Astrocyte of the spinal cord (primary cell): ENCODE results near the gene KDM6B.
A peak's percentile ranks its signal among the peaks of the same experiment; 100 is the strongest.

ENCODE experiments used
- DNase-seq: peaks from one replicate; pipeline ENCODE4 v3.0.0; 2011; ENCODE audit warnings: low read depth, low spot score
- H3K4me3 ChIP-seq: 2 replicates; pipeline ENCODE4 v1.5.1; 2011; ENCODE audit warnings: low read depth, mild to moderate bottlenecking, low read length, moderate library complexity
- CTCF ChIP-seq: IDR thresholded peaks from 2 replicates; pipeline ENCODE4 v1.5.1; 2012; ENCODE audit warnings: low read depth, mild to moderate bottlenecking, low read length, inconsistent platforms
- in situ Hi-C: cut with HindIII; loops from 2 replicates; pipeline ENCODE4 v1.10.0; 2017; ENCODE audit warnings: low sequenced_read_pairs

The KDM6B gene

GRCh38 chr17:7833795-7834541, at the start of gene KDM6B:
KDM6B (plus strand) TSS chr17:7834217; CDS start chr17:7845555, 11,338 bp downstream.
- TF ChIP-seq CTCF = no peak
- in situ Hi-C loops = no loop called here
- H3K4me3 ChIP-seq = peak within 1 kb of the TSS; percentile 74
- DNase-seq = peak; percentile 92

- no peak for TF ChIP-seq CTCF
- no peak overlapping the region for H3K4me3 ChIP-seq
- no peak for DNase-seq
- in situ Hi-C loops = no loop called here
Measured at GRCh38 chr17:7786866-7787265, 47.2 kb upstream of the KDM6B start.

- H3K4me3 ChIP-seq = no peak overlapping the region
- no peak for DNase-seq
- in situ Hi-C loops = no loop called here
- TF ChIP-seq CTCF = no peak
Measured at GRCh38 chr17:7789131-7789530, 44.9 kb upstream of the KDM6B start.

GRCh38 chr17:7790150-7790549, 43.9 kb upstream of the KDM6B start:
- TF ChIP-seq CTCF = no peak
- DNase-seq = no peak
- H3K4me3 ChIP-seq = no peak overlapping the region
- in situ Hi-C loops = no loop called here

GRCh38 chr17:7792611-7793010, 41.4 kb upstream of the KDM6B start:
- TF ChIP-seq CTCF = no peak
- no peak overlapping the region for H3K4me3 ChIP-seq
- no peak for DNase-seq
- in situ Hi-C loops = no loop called here

- DNase-seq = no peak
- in situ Hi-C loops = no loop called here
- no peak for TF ChIP-seq CTCF
- no peak overlapping the region for H3K4me3 ChIP-seq
Measured at GRCh38 chr17:7794075-7794663, 39.8 kb upstream of the KDM6B start.
